Right cardiac atrium (tissue), 5 donors: Measurements from ENCODE around the gene GPR152. TPM values are rescaled to one million over a fixed set of nuclear protein-coding genes. Genes with fewer than 3 reads are reported as not detected.

Experiments used
- ATAC-seq, 2 donors: fragments of 200-7000 bp; cut with Tn5 transposase; one replicate each; pipeline versions ENCODE4 v1.8.0 to v1.9.1; 2020; ENCODE audit warnings: moderate library complexity in 2 of 2, mild to moderate bottlenecking in 1 of 2
- DNase-seq, 3 donors: peaks; one replicate each; pipeline ENCODE4 v3.0.0-alpha.2; 2020
- H3K27ac ChIP-seq: one replicate; pipeline ENCODE4 v1.5.1; 2013; ENCODE audit warnings: mild to moderate bottlenecking, low read length, control low read depth, moderate library complexity
- H3K27me3 ChIP-seq: one replicate; pipeline ENCODE4 v1.6.1; 2013; ENCODE audit not compliant: control insufficient read depth, insufficient read depth
- H3K4me1 ChIP-seq: one replicate; pipeline ENCODE4 v1.6.1; 2013; ENCODE audit warnings: low read length; ENCODE audit not compliant: control insufficient read depth, insufficient read depth
- H3K4me3 ChIP-seq: one replicate; pipeline ENCODE4 v1.5.1; 2013; ENCODE audit warnings: low read length, control low read depth
- H3K9me3 ChIP-seq: one replicate; pipeline ENCODE4 v1.6.1; 2013; ENCODE audit warnings: low read length; ENCODE audit not compliant: control insufficient read depth
- WGBS: extraction: QIAGEN DNeasy Blood & Tissue Kit; methylation state at CpG from one replicate; pipeline ENCODE4 v1.1.7; 2013; 5-methylcytosine and 5-hydroxymethylcytosine counted together
- intact Hi-C, 4 donors: fragments of 100-400 bp; cut with DNase I; formaldehyde crosslinking; loops; one replicate each; pipeline versions ENCODE4 v1.11.0 to v1.14.0; 2022 to 2023
- polyA plus RNA-seq: library from polyadenylated mRNA; stranded (reverse); fragments of 200-250 nt; gene quantifications from one replicate; pipeline ENCODE4 v1.2.3, GENCODE V29; 2013
- total RNA-seq, 4 donors: library from RNA; stranded (reverse); fragmentation: NEBNext Ultra II Directional; extraction: Animal tissue kit (Norgen Biotek cat#: 25700); gene quantifications; one replicate each; pipeline ENCODE4 v1.2.1, GENCODE V29; 2021
- donor health status: healthy with polysubstance abuse.
- donor health status: DM: no; HTN: yes; CAD: no.
- donor health status: DM: no; HTN: no; CAD: no.
- donor health status: DM: no; HTN: yes; CAD: no; lungs with severe emphysema.
- donor health status: DM: yes; HTN: yes; CAD: no.

The GPR152 gene
- total and polyA plus RNA-seq, 5 donors: not detected

DNA sequence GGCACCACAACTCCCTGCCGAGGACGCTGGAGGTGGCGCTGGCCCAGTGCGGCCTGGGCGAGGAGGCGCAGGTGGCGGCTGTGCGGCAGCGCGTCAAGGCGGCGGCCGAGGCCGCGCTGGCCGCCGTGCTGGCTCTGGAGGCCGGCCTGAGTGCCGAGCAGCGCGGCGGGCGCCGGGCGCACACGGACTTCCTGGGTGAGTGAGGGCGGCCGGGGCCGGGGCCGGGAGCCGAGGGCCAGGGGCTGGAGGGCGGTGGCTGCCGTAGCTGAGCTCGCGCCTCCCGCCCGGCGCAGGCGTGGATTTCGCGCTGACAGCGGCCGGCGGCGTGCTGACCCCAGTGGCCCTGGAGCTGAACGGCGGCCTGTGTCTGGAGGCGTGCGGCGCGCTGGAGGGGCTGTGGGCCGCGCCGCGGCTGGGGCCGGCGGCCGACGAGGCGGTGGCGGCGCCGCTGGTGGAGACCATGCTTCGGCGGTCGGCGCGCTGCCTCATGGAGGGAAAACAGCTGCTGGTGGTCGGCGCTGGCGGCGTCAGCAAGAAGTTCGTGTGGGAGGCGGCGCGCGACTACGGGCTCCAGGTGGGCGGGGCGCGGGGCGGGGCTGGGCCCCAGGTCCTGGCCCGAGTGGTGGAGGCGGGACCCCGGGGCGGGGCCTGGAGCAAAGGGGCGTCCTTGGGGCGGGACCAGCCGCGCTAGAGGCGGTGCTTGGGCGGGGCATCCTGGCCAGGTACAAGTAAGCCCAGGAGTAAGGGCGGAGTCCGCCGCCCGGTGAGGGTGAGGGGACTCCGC lies 31.7 kb downstream of the GPR152 start:
- Histone ChIP-seq H3K27ac (peak overlapping the region; percentile 96), H3K27me3 (no peaks in the 10 kb centered on the region), H3K4me3 (peak overlapping the region; percentile 65), H3K4me1 (peaks cover 10% of the 10 kb centered on the region), H3K9me3 (no peaks in the 10 kb centered on the region)
- under 1% methylated on average over 97 of the region's 97 CpGs for WGBS
- ATAC-seq: peak; percentile 92 to 93
- peak; percentile 96 to 99 (median 99) for DNase-seq
- intact Hi-C loops: no loop called here

DNA sequence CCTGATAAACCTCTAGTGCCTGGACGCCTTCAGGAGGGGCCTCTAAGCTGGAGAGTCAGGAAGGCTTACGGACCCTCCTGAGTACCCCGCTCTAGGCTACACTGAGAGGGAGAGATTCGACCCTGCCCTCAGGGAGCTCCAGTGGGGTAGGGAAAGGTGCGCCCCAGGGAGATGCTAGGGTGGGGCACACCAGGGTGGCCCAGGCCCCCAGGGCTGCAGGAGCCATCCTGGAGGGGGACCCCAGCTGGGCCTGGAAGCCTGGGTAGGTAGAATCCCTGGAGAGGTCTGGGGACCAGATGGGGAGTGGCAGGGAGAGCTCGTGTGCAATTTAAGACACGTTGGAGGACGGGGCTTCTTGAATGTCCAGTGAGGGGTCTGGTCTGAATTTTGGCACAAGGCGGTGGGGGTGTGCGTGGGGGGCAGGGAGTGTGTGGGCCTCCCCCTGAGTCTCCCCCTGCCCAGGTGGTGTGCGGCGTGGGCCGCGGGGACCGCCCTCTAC lies 32.3 kb downstream of the GPR152 start:
- peak overlapping the region; percentile 65 for H3K4me3 ChIP-seq
- peak in 1 of 3 donors; percentile 66 for DNase-seq
- H3K27me3 ChIP-seq: no peaks in the 10 kb centered on the region
- intact Hi-C loops: no loop called here
- peaks cover 10% of the 10 kb centered on the region for H3K4me1 ChIP-seq
- H3K27ac ChIP-seq: peak overlapping the region; percentile 96
- H3K9me3 ChIP-seq: no peaks in the 10 kb centered on the region
- WGBS: 37% methylated on average over 15 of the region's 15 CpGs
- no peak for ATAC-seq

DNA sequence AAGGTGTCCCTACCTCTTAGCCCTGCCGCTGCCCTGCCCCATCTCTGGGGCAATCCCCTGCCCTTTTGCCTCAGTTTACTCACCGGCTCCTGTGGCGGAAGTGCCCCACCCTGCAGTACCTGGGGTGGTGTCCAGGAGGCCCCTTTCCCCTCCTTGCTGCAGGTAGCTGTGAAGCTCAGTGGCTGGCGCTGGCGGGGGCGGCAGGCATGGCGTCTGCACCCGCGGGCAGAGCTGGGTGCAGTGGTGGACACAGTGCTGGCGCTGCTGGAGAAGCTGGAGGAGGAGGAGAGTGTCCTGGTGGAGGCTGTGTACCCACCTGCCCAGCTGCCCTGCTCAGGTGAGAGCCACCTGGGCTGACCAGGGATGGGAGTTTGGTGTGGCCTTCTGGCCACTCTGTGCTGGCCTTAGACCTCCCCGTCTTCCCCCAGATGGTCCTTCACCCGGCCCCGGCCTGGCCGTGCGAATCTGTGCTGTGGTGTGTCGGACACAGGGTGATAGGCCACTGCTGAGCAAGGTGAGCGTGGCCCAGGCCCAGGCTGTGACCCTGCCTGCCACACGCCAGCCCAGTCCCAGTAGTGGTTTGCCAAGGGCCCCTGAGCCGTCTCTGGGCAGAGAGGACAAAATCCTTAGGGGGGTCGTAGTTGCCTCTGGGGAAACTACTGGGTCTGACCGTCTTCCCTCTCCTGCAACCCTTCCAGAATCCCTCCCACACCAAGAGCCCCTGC lies 33.0 kb downstream of the GPR152 start:
- WGBS: 91% methylated on average over 21 of the region's 21 CpGs
- Histone ChIP-seq H3K27me3 (no peaks in the 10 kb centered on the region), H3K4me3 (no peak overlapping the region), H3K4me1 (peaks cover 10% of the 10 kb centered on the region), H3K9me3 (no peaks in the 10 kb centered on the region), H3K27ac (peak overlapping the region; percentile 60)
- DNase-seq (peak in 1 of 3 donors; percentile 59), ATAC-seq (no peak)
- intact Hi-C loops: loop anchor here in 1 of 4 donors (10.0 kb wide), 1 partner anchor 45 kb away; the partner anchor contains the start of gene TMEM134

DNA sequence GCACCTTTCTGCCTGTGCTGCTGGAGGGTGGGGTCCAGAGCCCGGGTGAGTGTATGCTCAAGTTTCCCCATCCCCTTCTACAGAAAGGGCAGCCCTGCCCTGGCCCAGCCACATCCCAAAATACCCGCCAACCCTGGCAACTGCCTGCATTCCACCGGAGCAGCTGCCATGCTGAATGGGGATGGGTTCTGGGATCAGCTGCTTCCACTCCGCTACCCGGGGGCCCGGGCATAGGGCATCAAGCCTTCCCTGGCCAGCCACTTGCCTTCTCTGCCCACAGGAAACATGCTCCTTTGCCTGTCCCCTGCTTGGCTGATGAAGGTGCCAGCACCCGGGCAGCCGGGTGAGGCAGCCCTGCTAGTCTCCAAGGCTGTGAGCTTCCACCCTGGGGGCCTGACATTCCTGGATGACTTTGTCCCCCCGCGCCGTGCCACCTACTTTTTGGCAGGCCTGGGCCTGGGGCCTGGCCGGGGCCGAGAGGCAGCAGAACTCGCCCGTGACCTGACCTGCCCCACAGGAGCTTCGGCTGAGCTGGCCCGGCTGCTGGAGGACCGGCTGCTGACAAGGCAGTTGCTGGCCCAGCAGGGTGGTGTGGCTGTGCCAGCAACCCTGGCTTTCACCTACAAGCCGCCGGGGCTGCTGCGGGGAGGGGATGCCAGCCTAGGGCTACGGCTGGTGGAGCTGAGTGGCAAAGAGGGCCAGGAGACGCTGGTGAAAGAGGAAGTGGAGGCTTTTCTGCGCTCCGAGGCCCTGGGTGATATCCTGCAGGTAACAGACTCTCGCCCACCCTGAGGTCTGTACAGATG lies 33.9 kb downstream of the GPR152 start:
- intact Hi-C loops: loop anchor here in 1 of 4 donors (10.0 kb wide), 1 partner anchor 46 kb away; the partner anchor contains the start of gene TMEM134
- peak overlapping the region; percentile 60 for H3K27ac ChIP-seq
- no peaks in the 10 kb centered on the region for H3K27me3 ChIP-seq
- ATAC-seq: peak; percentile 2 to 18
- peaks cover 10% of the 10 kb centered on the region for H3K4me1 ChIP-seq
- no peak overlapping the region for H3K4me3 ChIP-seq
- DNase-seq: peak; percentile 44 to 81 (median 74)
- H3K9me3 ChIP-seq: no peaks in the 10 kb centered on the region
- 57% methylated on average over 26 of the region's 26 CpGs for whole genome bisulfite sequencing

DNA sequence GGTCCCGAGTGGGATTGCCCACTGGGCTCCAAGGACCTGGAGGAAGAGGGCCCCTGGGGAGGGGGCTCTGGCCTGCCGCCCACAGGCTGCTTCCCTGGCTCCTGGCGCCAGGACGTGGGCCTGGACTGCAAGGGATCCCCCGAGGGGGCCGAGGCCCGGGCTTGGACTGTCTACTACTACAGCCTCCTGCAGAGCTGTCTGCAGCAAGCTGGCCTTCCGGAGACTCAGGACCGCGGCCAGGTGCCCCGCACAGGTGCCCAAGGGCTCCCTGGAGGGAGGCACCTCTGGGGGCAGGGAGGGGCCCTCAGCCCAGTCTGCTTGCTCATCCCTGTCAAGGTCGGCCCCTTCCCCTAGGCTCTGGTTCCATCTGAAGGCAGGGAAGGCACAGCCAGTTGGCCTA lies 35.1 kb downstream of the GPR152 start:
- no peaks in the 10 kb centered on the region for H3K9me3 ChIP-seq
- 76% methylated on average over 12 of the region's 12 CpGs for WGBS
- peak overlapping the region; percentile 60 for H3K27ac ChIP-seq
- peaks cover 10% of the 10 kb centered on the region for H3K4me1 ChIP-seq
- no peak overlapping the region for H3K4me3 ChIP-seq
- H3K27me3 ChIP-seq: no peaks in the 10 kb centered on the region
- intact Hi-C loops: loop anchor here in 1 of 4 donors (10.0 kb wide), 1 partner anchor 47 kb away; the partner anchor contains the start of gene TMEM134
- ATAC-seq (no peak), DNase-seq (peak in 2 of 3 donors; percentile 64 to 72)

DNA sequence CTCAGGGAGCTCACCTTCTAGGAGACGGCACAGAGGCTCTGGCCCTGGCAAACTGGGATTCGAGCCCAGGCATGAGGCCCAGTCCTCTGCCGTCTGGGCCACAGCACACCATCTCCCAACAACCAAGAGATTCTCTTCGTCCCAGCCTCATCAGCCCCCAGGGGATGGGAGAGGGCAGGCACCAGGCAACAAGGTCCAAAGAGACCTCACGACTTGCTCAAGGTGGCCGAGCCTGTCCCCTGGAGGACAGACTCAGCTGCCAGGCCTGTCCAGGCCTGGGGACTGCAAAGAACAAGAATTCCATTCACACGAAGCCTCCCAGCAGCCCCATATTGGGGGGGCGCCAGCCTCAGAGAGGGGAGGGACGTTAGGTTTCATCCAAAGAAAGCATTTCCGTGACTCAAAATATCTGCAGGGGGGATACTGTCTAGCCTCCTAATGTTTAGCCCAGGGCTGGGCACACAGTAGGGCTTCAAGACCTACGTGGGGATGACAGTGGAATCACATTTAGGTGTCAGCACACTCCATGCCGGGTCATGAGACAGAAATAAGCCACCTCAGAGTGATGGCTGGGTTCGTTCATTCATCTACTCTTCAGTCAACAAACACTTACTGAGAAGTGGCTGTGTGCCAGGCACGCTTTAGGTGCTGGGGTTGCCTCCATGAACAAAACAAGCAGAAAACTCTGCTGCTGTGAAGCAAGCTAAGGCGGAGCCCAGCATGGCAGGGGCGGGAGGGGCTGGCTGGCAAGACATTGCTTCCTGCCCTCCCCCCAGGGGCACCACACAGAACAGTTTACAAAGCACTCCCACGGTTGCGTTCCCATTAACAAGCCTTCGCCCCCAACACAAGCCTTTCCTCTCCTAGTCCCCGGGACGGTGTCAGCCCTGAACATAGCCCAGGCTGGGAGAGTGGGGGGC lies 35.9 kb downstream of the GPR152 start:
- intact Hi-C loops: loop anchor here in 1 of 4 donors (10.0 kb wide), 1 partner anchor 48 kb away; the partner anchor contains the start of gene TMEM134
- Histone ChIP-seq H3K9me3 (no peaks in the 10 kb centered on the region), H3K4me3 (no peak overlapping the region), H3K27me3 (no peaks in the 10 kb centered on the region), H3K4me1 (peaks cover 10% of the 10 kb centered on the region), H3K27ac (peak overlapping the region; percentile 18)
- ATAC-seq (no peak), DNase-seq (peak; percentile 60 to 84 (median 80))
- 48% methylated on average over 21 of the region's 21 CpGs for WGBS

DNA sequence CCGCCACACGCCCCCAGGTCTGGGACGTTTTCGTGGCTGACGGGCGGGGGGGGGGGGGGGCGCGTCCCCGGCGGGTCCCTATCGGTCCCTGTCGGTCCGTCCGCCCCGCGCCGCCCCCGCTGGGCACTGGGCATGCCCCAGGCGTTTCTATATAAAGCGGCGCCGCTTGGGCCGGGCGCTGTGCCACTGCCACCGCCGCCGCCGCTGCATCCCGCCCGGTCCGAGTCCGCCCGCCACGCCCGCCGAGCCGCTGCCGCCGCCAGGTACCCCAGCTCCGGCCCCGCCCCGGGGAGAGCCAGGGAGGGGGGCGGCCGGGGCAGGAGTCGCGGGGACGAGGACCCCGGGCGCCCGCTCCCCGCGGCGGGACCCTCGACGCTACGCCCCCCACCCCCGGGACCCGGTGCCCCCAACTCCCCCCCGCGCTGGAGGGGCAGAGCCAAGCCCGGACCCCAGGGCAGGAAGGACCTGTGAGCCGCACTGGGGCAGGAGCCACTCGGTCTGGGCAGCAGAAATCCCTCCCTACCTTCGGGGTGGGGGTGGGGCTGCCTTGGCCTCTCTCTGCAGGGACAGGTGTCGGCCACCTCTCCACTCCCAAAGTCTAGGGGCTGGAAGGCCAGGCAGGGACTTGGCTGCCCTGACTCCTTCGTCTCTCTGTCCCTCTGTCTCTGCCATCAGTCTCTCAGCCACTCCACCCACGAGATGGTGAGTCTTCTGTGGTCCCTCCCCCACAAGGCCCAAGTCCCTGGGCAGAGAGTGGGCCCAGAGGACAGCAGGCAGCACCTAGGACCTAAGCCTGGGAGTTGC lies 36.8 kb downstream of the GPR152 start, which contains the start of gene CARNS1:
Gene CARNS1, plus strand, starts transcription at position 178 of the 804 bp plus-strand sequence. Its CDS starts 522 bp downstream, at position 700.
- WGBS: 6% methylated on average over 66 of the region's 67 CpGs

DNA sequence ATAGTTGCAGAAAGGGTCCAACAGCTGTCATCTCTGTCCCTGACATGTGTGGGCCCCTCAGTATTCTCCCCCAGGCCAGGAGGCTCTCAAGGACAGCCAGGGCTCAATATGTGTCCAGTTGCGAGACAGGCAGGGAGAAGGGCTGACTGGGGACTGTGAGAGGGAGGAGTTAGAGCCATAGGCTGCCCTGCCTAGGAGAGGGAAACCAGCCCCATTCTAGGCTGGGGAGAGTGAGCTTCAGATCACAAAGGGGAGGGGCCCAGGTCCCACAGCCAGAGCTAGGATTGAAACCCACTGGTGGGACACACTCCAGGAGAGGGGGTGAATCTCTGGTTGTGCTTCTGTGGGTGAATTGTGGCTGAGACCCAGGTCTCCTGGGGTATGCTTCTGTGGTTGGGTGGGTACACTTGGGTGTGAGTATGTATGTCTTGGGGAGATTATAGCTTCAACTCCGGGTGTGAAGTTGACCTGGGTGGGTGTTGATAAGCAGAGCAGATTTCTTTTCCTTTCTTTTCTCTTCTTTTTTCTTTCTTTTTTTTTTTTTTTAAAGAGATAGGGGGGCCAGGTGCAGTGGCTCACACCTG lies 39.2 kb downstream of the GPR152 start:
- H3K4me1 ChIP-seq: peaks cover 3% of the 10 kb centered on the region
- H3K9me3 ChIP-seq: no peaks in the 10 kb centered on the region
- ATAC-seq (no peak), DNase-seq (no peak)
- H3K27ac ChIP-seq: no peak overlapping the region
- H3K4me3 ChIP-seq: no peak overlapping the region
- intact Hi-C loops: loop anchor here in 1 of 4 donors (10.0 kb wide), 1 partner anchor 51 kb away; the partner anchor contains the start of gene TMEM134
- 69% methylated on average over 2 of the region's 2 CpGs for WGBS
- no peaks in the 10 kb centered on the region for H3K27me3 ChIP-seq

More for the DNA sequence above, 36.8 kb downstream of the GPR152 start, which contains the start of gene CARNS1:
- peak within 1 kb of the TSS; percentile 18 for H3K4me3 ChIP-seq
- no peak for ATAC-seq
- H3K4me1 ChIP-seq: peaks cover 8% of the 10 kb centered on the region
- intact Hi-C loops: loop anchor here in 1 of 4 donors (10.0 kb wide), 1 partner anchor 49 kb away; the partner anchor contains the start of gene TMEM134
- peak in 2 of 3 donors; percentile 70 to 71 for DNase-seq
- H3K27ac ChIP-seq: peak within 1 kb of the TSS; percentile 18
- no peaks in the 10 kb centered on the region for H3K27me3 ChIP-seq
- H3K9me3 ChIP-seq: no peaks in the 10 kb centered on the region
